ENCODE results near the gene ACSL3. TPM values are rescaled to one million over a fixed set of nuclear protein-coding genes. Genes with fewer than 3 reads are reported as not detected.

Gene ACSL3
- total RNA-seq, 1 experiment from 2014 or later, result 85.2 TPM

GRCh38 chr2:222813177-222813843, 47.5 kb upstream of the ACSL3 start:
- ATAC-seq (no peak), DNase-seq (ENCODE audit: low read depth, low spot score) (no peak)
- no peaks in the 10 kb centered on the region for H3K9me3 ChIP-seq (ENCODE audit: control insufficient read depth, insufficient read depth, low read depth, low read length)
- TF ChIP-seq REST (IDR thresholded peaks at IDR 0.05; ENCODE audit: insufficient read depth in 1 of 2, low read depth in 2 of 2, low read length in 1 of 2) (no peak), TCF7L2 (IDR thresholded peaks at IDR 0.05; ENCODE audit: low read depth, low read length) (no peak), SIN3A (IDR thresholded peaks at IDR 0.05; ENCODE audit: borderline replicate concordance, insufficient read depth, low read depth, low read length) (no peak)
- H3K4me3 ChIP-seq (ENCODE audit: low read depth in 2 of 2, low read length in 2 of 2), result no peak overlapping the region
- H3K27ac ChIP-seq (ENCODE audit: low read length), result no peak overlapping the region
- BruUV-seq (replicated peaks), result no TSS peak
- H3K27me3 ChIP-seq (ENCODE audit: control insufficient read depth, insufficient read depth, low read length), result no peaks in the 10 kb centered on the region; the same call in 1 of the 2 replicates
- in situ Hi-C loops (cut with HindIII; ENCODE audit: low pct_unique_long_range_greater_than_20kb, low sequenced_read_pairs) (no loop called here), intact Hi-C loops (cut with micrococcal nuclease; ENCODE audit: unreplicated experiment) (no loop called here)
- H3K36me3 ChIP-seq (ENCODE audit: control insufficient read depth, insufficient read depth, low read length), result no peaks in the 10 kb centered on the region
- no peaks in the 10 kb centered on the region for H3K4me1 ChIP-seq (ENCODE audit: control insufficient read depth, insufficient read depth, low read length)
- ChIA-PET POLR2A (no interaction called here), CTCF (no interaction called here)

GRCh38 chr2:222819722-222820333, 41.0 kb upstream of the ACSL3 start:
- POLR2A ChIA-PET, result no interaction called here
- CTCF ChIA-PET, result no interaction called here
- no peaks in the 10 kb centered on the region for H3K4me1 ChIP-seq (ENCODE audit: control insufficient read depth, insufficient read depth, low read length)
- in situ Hi-C loops (cut with HindIII; ENCODE audit: low pct_unique_long_range_greater_than_20kb, low sequenced_read_pairs), result no loop called here
- H3K9me3 ChIP-seq (ENCODE audit: control insufficient read depth, insufficient read depth, low read depth, low read length), result no peaks in the 10 kb centered on the region
- no peak overlapping the region for H3K27ac ChIP-seq (ENCODE audit: low read length)
- intact Hi-C loops (cut with micrococcal nuclease; ENCODE audit: unreplicated experiment), result no loop called here
- TF ChIP-seq CTCF (IDR thresholded peaks at IDR 0.05), result no peak
- TF ChIP-seq SIN3A (IDR thresholded peaks at IDR 0.05; ENCODE audit: borderline replicate concordance, insufficient read depth, low read depth, low read length), result no peak
- no peak for TF ChIP-seq REST (IDR thresholded peaks at IDR 0.05; ENCODE audit: insufficient read depth in 1 of 2, low read depth in 2 of 2, low read length in 1 of 2)
- TF ChIP-seq TCF7L2 (IDR thresholded peaks at IDR 0.05; ENCODE audit: low read depth, low read length), result no peak
- H3K27me3 ChIP-seq (ENCODE audit: control insufficient read depth, insufficient read depth, low read length), result no peaks in the 10 kb centered on the region; the same call in 1 of the 2 replicates
- no TSS peak for BruUV-seq (replicated peaks)
- DNase-seq (ENCODE audit: low read depth, low spot score) (no peak), ATAC-seq (no peak)
- H3K4me3 ChIP-seq (ENCODE audit: low read depth in 2 of 2, low read length in 2 of 2), result no peak overlapping the region
- H3K36me3 ChIP-seq (ENCODE audit: control insufficient read depth, insufficient read depth, low read length), result no peaks in the 10 kb centered on the region

Measured in Panc1 (cell line).